T-helper 1 cell treated with Interleukin-12 subunit alpha and Interleukin-12 subunit beta and Interleukin-4 antibody, amounts not matched to agents 30 μg/mL and 1 μg/mL, for 36 hours (primary cell): ENCODE measurements around the gene PRDM12.

Experiments used
- H3K27ac Mint-ChIP-seq: one replicate; pipeline ENCODE4 v1.8.0; 2021; ENCODE audit warnings: mild to moderate bottlenecking, mixed read lengths
- H3K27me3 Mint-ChIP-seq: one replicate; pipeline ENCODE4 v1.8.0; 2021; ENCODE audit warnings: low read depth, mixed read lengths
- H3K36me3 Mint-ChIP-seq: one replicate; pipeline ENCODE4 v1.8.0; 2021; ENCODE audit warnings: low read depth, mixed read lengths
- H3K4me1 Mint-ChIP-seq: one replicate; pipeline ENCODE4 v1.8.0; 2021; ENCODE audit warnings: low read depth, mixed read lengths
- H3K4me3 Mint-ChIP-seq: one replicate; pipeline ENCODE4 v1.8.0; 2021; ENCODE audit warnings: mild to moderate bottlenecking, moderate library complexity, mixed read lengths
- H3K9me3 Mint-ChIP-seq: one replicate; pipeline ENCODE4 v1.8.0; 2021; ENCODE audit warnings: mixed read lengths

PRDM12 gene

GRCh38 chr9:130654879-130655278, 9.5 kb upstream of the PRDM12 start:
- Mint-ChIP-seq H3K27ac (no peak overlapping the region), H3K36me3 (no peaks in the 10 kb centered on the region), H3K4me3 (no peak overlapping the region), H3K9me3 (no peaks in the 10 kb centered on the region), H3K4me1 (no peaks in the 10 kb centered on the region), H3K27me3 (peaks cover 45% of the 10 kb centered on the region)

GRCh38 chr9:130658893-130659698, 5.3 kb upstream of the PRDM12 start:
- H3K27me3 Mint-ChIP-seq: peaks cover 74% of the 10 kb centered on the region
- H3K27ac Mint-ChIP-seq: no peak overlapping the region
- H3K4me1 Mint-ChIP-seq: no peaks in the 10 kb centered on the region
- H3K36me3 Mint-ChIP-seq: no peaks in the 10 kb centered on the region
- H3K9me3 Mint-ChIP-seq: no peaks in the 10 kb centered on the region
- H3K4me3 Mint-ChIP-seq: no peak overlapping the region

- no peaks in the 10 kb centered on the region for H3K4me1 Mint-ChIP-seq
- H3K27me3 Mint-ChIP-seq: peaks cover 78% of the 10 kb centered on the region
- no peaks in the 10 kb centered on the region for H3K9me3 Mint-ChIP-seq
- peak overlapping the region; percentile 79 for H3K27ac Mint-ChIP-seq
- no peak overlapping the region for H3K4me3 Mint-ChIP-seq
- H3K36me3 Mint-ChIP-seq: no peaks in the 10 kb centered on the region
Measured at GRCh38 chr9:130659699-130660248, 4.6 kb upstream of the PRDM12 start.

- no peaks in the 10 kb centered on the region for H3K9me3 Mint-ChIP-seq
- no peak overlapping the region for H3K27ac Mint-ChIP-seq
- H3K4me3 Mint-ChIP-seq: no peak overlapping the region
- no peaks in the 10 kb centered on the region for H3K36me3 Mint-ChIP-seq
- H3K27me3 Mint-ChIP-seq: peaks cover 80% of the 10 kb centered on the region
- peaks cover under 1% of the 10 kb centered on the region for H3K4me1 Mint-ChIP-seq
Measured at GRCh38 chr9:130660326-130660682, 4.1 kb upstream of the PRDM12 start.

GRCh38 chr9:130660683-130661450, 3.5 kb upstream of the PRDM12 start:
- no peaks in the 10 kb centered on the region for H3K9me3 Mint-ChIP-seq
- no peak overlapping the region for H3K27ac Mint-ChIP-seq
- H3K4me3 Mint-ChIP-seq: no peak overlapping the region
- H3K27me3 Mint-ChIP-seq: peaks cover 78% of the 10 kb centered on the region
- H3K4me1 Mint-ChIP-seq: peaks cover 2% of the 10 kb centered on the region
- peaks cover 1% of the 10 kb centered on the region for H3K36me3 Mint-ChIP-seq

GRCh38 chr9:130661451-130662098, 2.8 kb upstream of the PRDM12 start:
- Mint-ChIP-seq H3K27ac (no peak overlapping the region), H3K27me3 (peaks cover 78% of the 10 kb centered on the region), H3K4me3 (no peak overlapping the region)

GRCh38 chr9:130662099-130662969, 2.1 kb upstream of the PRDM12 start:
- H3K36me3 Mint-ChIP-seq: peaks cover 1% of the 10 kb centered on the region
- peaks cover 77% of the 10 kb centered on the region for H3K27me3 Mint-ChIP-seq
- no peak overlapping the region for H3K4me3 Mint-ChIP-seq
- H3K27ac Mint-ChIP-seq: peak overlapping the region; percentile 62
- no peaks in the 10 kb centered on the region for H3K9me3 Mint-ChIP-seq
- H3K4me1 Mint-ChIP-seq: peaks cover 2% of the 10 kb centered on the region

More at GRCh38 chr9:130661451-130662098, 2.8 kb upstream of the PRDM12 start:
- H3K36me3 Mint-ChIP-seq: peaks cover 1% of the 10 kb centered on the region
- H3K9me3 Mint-ChIP-seq: no peaks in the 10 kb centered on the region
- H3K4me1 Mint-ChIP-seq: peaks cover 2% of the 10 kb centered on the region

GRCh38 chr9:130662970-130663257, 1.5 kb upstream of the PRDM12 start:
- H3K27me3 Mint-ChIP-seq: peaks cover 75% of the 10 kb centered on the region
- H3K27ac Mint-ChIP-seq: peak overlapping the region; percentile 62
- H3K36me3 Mint-ChIP-seq: peaks cover 1% of the 10 kb centered on the region
- H3K9me3 Mint-ChIP-seq: no peaks in the 10 kb centered on the region
- H3K4me3 Mint-ChIP-seq: no peak overlapping the region
- peaks cover 2% of the 10 kb centered on the region for H3K4me1 Mint-ChIP-seq

GRCh38 chr9:130663258-130663976, 977 bp upstream of the PRDM12 start:
- Mint-ChIP-seq H3K4me3 (no peak overlapping the region), H3K27me3 (peaks cover 75% of the 10 kb centered on the region), H3K27ac (no peak overlapping the region)

GRCh38 chr9:130663977-130664250, 480 bp upstream of the PRDM12 start:
- H3K4me3 Mint-ChIP-seq: no peak overlapping the region
- peaks cover 1% of the 10 kb centered on the region for H3K36me3 Mint-ChIP-seq
- H3K27me3 Mint-ChIP-seq: peaks cover 75% of the 10 kb centered on the region
- peaks cover 2% of the 10 kb centered on the region for H3K4me1 Mint-ChIP-seq
- no peaks in the 10 kb centered on the region for H3K9me3 Mint-ChIP-seq
- H3K27ac Mint-ChIP-seq: no peak overlapping the region

More at GRCh38 chr9:130663258-130663976, 977 bp upstream of the PRDM12 start:
- H3K4me1 Mint-ChIP-seq: peaks cover 2% of the 10 kb centered on the region
- H3K36me3 Mint-ChIP-seq: peaks cover 1% of the 10 kb centered on the region
- no peaks in the 10 kb centered on the region for H3K9me3 Mint-ChIP-seq

GRCh38 chr9:130665029-130665430, 636 bp downstream of the PRDM12 start:
- H3K27ac Mint-ChIP-seq: peak overlapping the region; percentile 62
- H3K4me3 Mint-ChIP-seq: no peak overlapping the region
- H3K27me3 Mint-ChIP-seq: peaks cover 69% of the 10 kb centered on the region
- H3K9me3 Mint-ChIP-seq: no peaks in the 10 kb centered on the region
- H3K4me1 Mint-ChIP-seq: peaks cover 2% of the 10 kb centered on the region
- peaks cover 1% of the 10 kb centered on the region for H3K36me3 Mint-ChIP-seq

- Mint-ChIP-seq H3K4me3 (no peak overlapping the region), H3K27me3 (peaks cover 69% of the 10 kb centered on the region), H3K9me3 (no peaks in the 10 kb centered on the region), H3K27ac (peak overlapping the region; percentile 62), H3K4me1 (peaks cover 2% of the 10 kb centered on the region), H3K36me3 (peaks cover 1% of the 10 kb centered on the region)
Measured at GRCh38 chr9:130665431-130666392, 1.3 kb downstream of the PRDM12 start.
